GM06990 (cell line): ENCODE results near the gene STK17B.

Experiments
- DNase-seq: peaks from one replicate; pipeline ENCODE4 v3.0.0-alpha.2; 2011; ENCODE audit not compliant: insufficient read length; ENCODE audit errors: extremely low read depth
- H3K27me3 ChIP-seq: replicated peaks from 2 replicates; pipeline ENCODE4 v1.6.0; 2011; ENCODE audit warnings: low read length; ENCODE audit not compliant: control insufficient read depth, insufficient read depth
- H3K36me3 ChIP-seq: 2 replicates; pipeline ENCODE4 v1.5.1; 2011; ENCODE audit warnings: low read length; ENCODE audit not compliant: control insufficient read depth, insufficient read depth
- H3K4me3 ChIP-seq: replicated peaks from 2 replicates; pipeline ENCODE4 v1.5.1; 2011; ENCODE audit warnings: low read depth, mild to moderate bottlenecking, control low read depth, low read length
- CTCF ChIP-seq: IDR thresholded peaks from 2 replicates; pipeline ENCODE4 v1.5.1; 2011; ENCODE audit warnings: low read length, control low read depth, mild to moderate bottlenecking, inconsistent platforms; ENCODE audit not compliant: insufficient read depth, poor library complexity, severe bottlenecking

STK17B gene

GRCh38 chr2:196143730-196144131 lies 27.6 kb downstream of the STK17B start:
- no peak for DNase-seq
- peaks cover 10% of the 10 kb centered on the region for H3K36me3 ChIP-seq

GRCh38 chr2:196142825-196143224 lies 28.6 kb downstream of the STK17B start:
- H3K36me3 ChIP-seq = peaks cover 9% of the 10 kb centered on the region
- DNase-seq = no peak
- H3K27me3 ChIP-seq = no peaks in the 10 kb centered on the region
- TF ChIP-seq CTCF = no peak
- H3K4me3 ChIP-seq = no peak overlapping the region

More at GRCh38 chr2:196143730-196144131, 27.6 kb downstream of the STK17B start:
- no peak overlapping the region for H3K4me3 ChIP-seq
- TF ChIP-seq CTCF = no peak
- no peaks in the 10 kb centered on the region for H3K27me3 ChIP-seq

- no peak for DNase-seq
- Histone ChIP-seq H3K4me3 (no peak overlapping the region), H3K36me3 (peaks cover 16% of the 10 kb centered on the region), H3K27me3 (no peaks in the 10 kb centered on the region)
- no peak for TF ChIP-seq CTCF
Observed at GRCh38 chr2:196140213-196140612, 31.2 kb downstream of the STK17B start.

GRCh38 chr2:196137271-196137670 lies 34.1 kb downstream of the STK17B start:
- no peak for TF ChIP-seq CTCF
- Histone ChIP-seq H3K36me3 (peaks cover 11% of the 10 kb centered on the region), H3K4me3 (no peak overlapping the region), H3K27me3 (no peaks in the 10 kb centered on the region)
- no peak for DNase-seq

- DNase-seq = no peak
- no peaks in the 10 kb centered on the region for H3K27me3 ChIP-seq
Observed at GRCh38 chr2:196136151-196136550, 35.2 kb downstream of the STK17B start.

More at GRCh38 chr2:196136151-196136550, 35.2 kb downstream of the STK17B start:
- Histone ChIP-seq H3K36me3 (peaks cover 11% of the 10 kb centered on the region), H3K4me3 (no peak overlapping the region)
- TF ChIP-seq CTCF = no peak
